OCI-LY7 (cell line): ENCODE results near the gene SLC44A3. TPM values are rescaled to one million over a fixed set of nuclear protein-coding genes. Genes with fewer than 3 reads are reported as not detected.
A peak's percentile ranks its signal among the peaks of the same experiment; 100 is the strongest.

ENCODE experiments used
- Bru-seq: library from RNA; stranded (reverse); fragments of 400-500 nt; gene quantifications from one replicate; lab custom pipeline; 2021; lab: Mats Ljungman, UMichigan
- BruChase-seq, 2 experiments: library from RNA; stranded (reverse); fragments of 400-500 nt; gene quantifications; one replicate each; lab custom pipeline; 2021; lab: Mats Ljungman, UMichigan
- BruUV-seq: library from RNA; stranded (reverse); fragments of 400-500 nt; replicated peaks from 2 replicates; lab custom pipeline; 2021; lab: Mats Ljungman, UMichigan
- CTCF ChIA-PET: fragments of 300-600 bp; sonication (Branson Sonifier 250); formaldehyde crosslinking; loops from one replicate; lab custom pipeline; 2022; ENCODE audit warnings: antibody characterized with exemption; ENCODE audit not compliant: unreplicated experiment; lab: Charles Lee
- POLR2A ChIA-PET: fragments of 300-600 bp; sonication (Branson Sonifier 250); formaldehyde crosslinking; loops from one replicate; lab custom pipeline; 2022; ENCODE audit warnings: antibody characterized with exemption; lab: Charles Lee
- DNase-seq: peaks from one replicate; pipeline ENCODE4 v3.0.0-alpha.2; 2015; ENCODE audit warnings: low spot score
- H2AFZ ChIP-seq: fragments of 200-600 bp; sonication (generic), shearing (Covaris generic); 2 replicates; pipeline ENCODE4 v1.6.1; 2014; ENCODE audit warnings: mild to moderate bottlenecking, antibody characterized with exemption, low read length, moderate library complexity
- H3K27ac ChIP-seq: fragments of 200-600 bp; sonication (generic); 2 replicates; pipeline ENCODE4 v1.5.1; 2014; ENCODE audit warnings: mixed run types, low read depth, mild to moderate bottlenecking, moderate library complexity, low read length, inconsistent platforms; ENCODE audit not compliant: poor library complexity, severe bottlenecking
- H3K36me3 ChIP-seq: fragments of 200-600 bp; sonication (generic); 2 replicates; pipeline ENCODE4 v1.6.1; 2014; ENCODE audit warnings: mild to moderate bottlenecking, antibody characterized with exemption, low read length, moderate library complexity, mixed read lengths; ENCODE audit not compliant: insufficient read depth
- H3K4me1 ChIP-seq: fragments of 200-600 bp; sonication (generic); 2 replicates; pipeline ENCODE4 v1.5.1; 2014; ENCODE audit warnings: mild to moderate bottlenecking, low read length; ENCODE audit not compliant: insufficient read depth, poor library complexity, severe bottlenecking
- H3K4me2 ChIP-seq: fragments of 200-600 bp; sonication (generic); 2 replicates; pipeline ENCODE4 v1.6.1; 2014; ENCODE audit warnings: mild to moderate bottlenecking, low read length
- H3K4me3 ChIP-seq: fragments of 200-600 bp; sonication (generic); 2 replicates; pipeline ENCODE4 v1.5.1; 2014; ENCODE audit warnings: mild to moderate bottlenecking, low read depth, low read length; ENCODE audit not compliant: poor library complexity, severe bottlenecking
- H3K79me2 ChIP-seq: fragments of 200-600 bp; sonication (generic); 2 replicates; pipeline ENCODE4 v1.6.1; 2016; ENCODE audit warnings: low read depth, mild to moderate bottlenecking, low read length, moderate library complexity, mixed read lengths; ENCODE audit not compliant: insufficient read depth
- H3K9me2 ChIP-seq: fragments of 200-600 bp; sonication (generic); 2 replicates; pipeline ENCODE4 v1.6.1; 2016; ENCODE audit warnings: mild to moderate bottlenecking, low read length, mixed read lengths; ENCODE audit not compliant: insufficient read depth
- H3K9me3 ChIP-seq: fragments of 200-600 bp; sonication (generic); 2 replicates; pipeline ENCODE4 v1.6.1; 2014; ENCODE audit warnings: mild to moderate bottlenecking, mixed run types, low read length, mixed read lengths
- H4K20me1 ChIP-seq: fragments of 200-600 bp; sonication (generic); 2 replicates; pipeline ENCODE4 v1.6.1; 2014; ENCODE audit warnings: mild to moderate bottlenecking, antibody characterized with exemption, low read length, moderate library complexity, mixed read lengths; ENCODE audit not compliant: insufficient read depth
- CTCF ChIP-seq: fragments of 200-600 bp; sonication (generic); conservative IDR thresholded peaks from 2 replicates; pipeline ENCODE4 v1.5.1; 2014; ENCODE audit warnings: mild to moderate bottlenecking, antibody characterized with exemption, low read length, moderate library complexity, mixed read lengths
- EZH2phosphoT487 ChIP-seq: fragments of 200-600 bp; sonication (generic); IDR thresholded peaks from 2 replicates; pipeline ENCODE4 v1.6.1; 2018; ENCODE audit warnings: low read depth, borderline replicate concordance, mild to moderate bottlenecking, mixed run types, antibody characterized with exemption, low read length, moderate library complexity, mixed read lengths
- intact Hi-C: fragments of 100-400 bp; cut with micrococcal nuclease; formaldehyde crosslinking; loops from one replicate; pipeline ENCODE4 v1.10.0; 2022; ENCODE audit not compliant: unreplicated experiment
- long read RNA-seq: library from polyadenylated mRNA; stranded (forward); transcript quantifications from one replicate; pipeline ENCODE4 v2.0.0, GENCODE V29; 2022
- total RNA-seq, 2 experiments: library from RNA; depleted of rRNA in 1 of 2; stranded (reverse); fragments of >200 nt in 1 of 2; shearing (Covaris generic) in 1 of 2; gene quantifications; 2 replicates each; pipeline ENCODE4 v1.2.3, GENCODE V29; 2014 to 2022

The SLC44A3 gene, protein sequence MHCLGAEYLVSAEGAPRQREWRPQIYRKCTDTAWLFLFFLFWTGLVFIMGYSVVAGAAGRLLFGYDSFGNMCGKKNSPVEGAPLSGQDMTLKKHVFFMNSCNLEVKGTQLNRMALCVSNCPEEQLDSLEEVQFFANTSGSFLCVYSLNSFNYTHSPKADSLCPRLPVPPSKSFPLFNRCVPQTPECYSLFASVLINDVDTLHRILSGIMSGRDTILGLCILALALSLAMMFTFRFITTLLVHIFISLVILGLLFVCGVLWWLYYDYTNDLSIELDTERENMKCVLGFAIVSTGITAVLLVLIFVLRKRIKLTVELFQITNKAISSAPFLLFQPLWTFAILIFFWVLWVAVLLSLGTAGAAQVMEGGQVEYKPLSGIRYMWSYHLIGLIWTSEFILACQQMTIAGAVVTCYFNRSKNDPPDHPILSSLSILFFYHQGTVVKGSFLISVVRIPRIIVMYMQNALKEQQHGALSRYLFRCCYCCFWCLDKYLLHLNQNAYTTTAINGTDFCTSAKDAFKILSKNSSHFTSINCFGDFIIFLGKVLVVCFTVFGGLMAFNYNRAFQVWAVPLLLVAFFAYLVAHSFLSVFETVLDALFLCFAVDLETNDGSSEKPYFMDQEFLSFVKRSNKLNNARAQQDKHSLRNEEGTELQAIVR
- total RNA-seq (2014; rRNA removed; shearing (Covaris generic)) (not detected in 2 replicates), total RNA-seq (2022) (not detected in 2 replicates), Bru-seq, nascent RNA (percentile 2 among the genes with signal in this experiment), BruChase-seq, experiment 1, labeled RNA remaining after a 6-hour chase (percentile 6 among the genes with signal in this experiment), BruChase-seq, experiment 2, labeled RNA remaining after a 2-hour chase (percentile 4 among the genes with signal in this experiment)
- long read RNA-seq = 0 reads

DNA sequence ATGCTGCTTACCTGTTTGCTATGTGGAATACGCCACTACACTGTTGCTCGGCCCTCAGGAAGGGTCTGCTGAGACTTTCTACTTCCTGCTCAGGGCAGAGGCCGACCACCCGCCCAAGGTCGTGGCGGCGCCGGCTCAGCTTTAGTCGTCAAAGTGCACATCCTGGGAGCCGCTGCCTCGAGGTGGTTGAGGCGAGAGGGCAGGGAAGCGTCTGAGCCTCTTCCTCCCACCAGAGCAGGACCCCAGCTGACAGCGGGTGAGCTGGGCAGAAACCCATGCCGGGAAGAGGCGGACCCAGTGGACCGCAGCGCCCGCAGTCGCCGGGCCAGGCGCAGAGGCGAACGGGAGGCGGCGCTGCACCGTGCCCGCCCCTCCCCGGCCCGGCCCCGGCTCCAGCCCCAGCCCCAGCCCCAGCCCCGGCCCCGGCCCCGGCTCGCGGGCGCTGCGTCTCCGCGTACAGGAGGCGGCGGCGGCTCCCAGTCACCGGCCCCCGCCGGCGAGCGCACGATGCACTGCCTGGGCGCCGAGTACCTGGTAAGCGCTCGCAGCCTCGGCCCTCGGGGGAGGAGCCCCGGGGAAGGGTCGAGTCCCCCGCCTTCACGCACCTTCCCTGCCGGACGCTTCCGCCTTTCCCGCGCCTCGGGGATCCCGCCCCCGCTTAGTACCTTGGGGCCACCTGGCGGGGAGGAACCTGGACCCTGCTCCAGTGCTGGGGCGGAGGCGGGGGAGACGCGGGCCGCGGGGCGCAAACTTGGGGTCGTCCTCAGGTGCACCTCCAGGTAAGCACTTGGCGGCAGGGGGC, at the start of gene SLC44A3:
Gene SLC44A3 (plus strand): TSS at position 413 of the 802 bp plus-strand sequence. CDS start 95 bp downstream, at position 508.
- no peak within 1 kb of the TSS for H3K4me3 ChIP-seq
- intact Hi-C loops = no loop called here
- CTCF ChIA-PET = no interaction called here

GRCh38 chr1:94772230-94772641, 47.9 kb upstream of the SLC44A3 start:
- DNase-seq = no peak
- no TSS peak for BruUV-seq
- Histone ChIP-seq H3K4me1 (no peaks in the 10 kb centered on the region), H3K9me2 (no peaks in the 10 kb centered on the region), H3K27ac (no peak overlapping the region), H3K4me3 (no peak overlapping the region), H3K36me3 (no peaks in the 10 kb centered on the region), H3K4me2 (no peak overlapping the region), H4K20me1 (no peaks in the 10 kb centered on the region), H2AFZ (no peak overlapping the region), H3K79me2 (no peaks in the 10 kb centered on the region), H3K9me3 (no peaks in the 10 kb centered on the region)
- CTCF ChIA-PET = no interaction called here
- no peak for TF ChIP-seq CTCF
- TF ChIP-seq EZH2phosphoT487 = no peak
- POLR2A ChIA-PET = no interaction called here
- intact Hi-C loops = no loop called here

More for the DNA sequence above, at the start of gene SLC44A3:
- Histone ChIP-seq H3K9me2 (no peaks in the 10 kb centered on the region), H3K9me3 (no peaks in the 10 kb centered on the region), H3K79me2 (no peaks in the 10 kb centered on the region), H3K4me2 (no peak within 1 kb of the TSS), H2AFZ (no peak within 1 kb of the TSS), H3K36me3 (no peaks in the 10 kb centered on the region), H3K27ac (no peak within 1 kb of the TSS), H3K4me1 (no peaks in the 10 kb centered on the region), H4K20me1 (no peaks in the 10 kb centered on the region)
- POLR2A ChIA-PET = no interaction called here
- no TSS peak for BruUV-seq
- DNase-seq = no peak
- TF ChIP-seq EZH2phosphoT487 (no peak), CTCF (no peak)
